ENCODE measurements around the gene MRPS31. TPM values are rescaled to one million over a fixed set of nuclear protein-coding genes. Genes with fewer than 3 reads are reported as not detected.

MRPS31 gene
- total and polyA plus RNA-seq, 2 donors from 2014 or later, result 24.3 to 47.3 TPM

DNA sequence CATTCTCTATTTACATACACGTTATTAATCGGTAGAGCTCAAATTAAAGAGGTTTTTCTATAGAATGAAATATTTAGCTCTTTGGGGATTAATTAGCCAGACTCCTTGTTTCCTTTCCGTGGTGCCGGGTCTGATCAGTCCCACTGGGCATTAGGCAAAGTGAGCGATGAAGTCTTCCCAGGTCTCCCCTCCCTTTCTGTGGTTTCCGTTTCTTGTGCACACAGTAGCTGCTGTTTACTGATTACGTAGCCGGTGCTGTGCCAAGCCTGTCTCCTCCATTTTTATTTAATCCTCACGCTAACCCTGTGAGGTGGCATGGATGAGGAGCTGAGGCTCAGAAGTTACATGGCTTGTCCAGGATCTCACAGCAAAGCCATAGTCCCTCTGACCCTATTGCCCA, 27.4 kb upstream of the MRPS31 start:
- TF ChIP-seq, protein P1, sequence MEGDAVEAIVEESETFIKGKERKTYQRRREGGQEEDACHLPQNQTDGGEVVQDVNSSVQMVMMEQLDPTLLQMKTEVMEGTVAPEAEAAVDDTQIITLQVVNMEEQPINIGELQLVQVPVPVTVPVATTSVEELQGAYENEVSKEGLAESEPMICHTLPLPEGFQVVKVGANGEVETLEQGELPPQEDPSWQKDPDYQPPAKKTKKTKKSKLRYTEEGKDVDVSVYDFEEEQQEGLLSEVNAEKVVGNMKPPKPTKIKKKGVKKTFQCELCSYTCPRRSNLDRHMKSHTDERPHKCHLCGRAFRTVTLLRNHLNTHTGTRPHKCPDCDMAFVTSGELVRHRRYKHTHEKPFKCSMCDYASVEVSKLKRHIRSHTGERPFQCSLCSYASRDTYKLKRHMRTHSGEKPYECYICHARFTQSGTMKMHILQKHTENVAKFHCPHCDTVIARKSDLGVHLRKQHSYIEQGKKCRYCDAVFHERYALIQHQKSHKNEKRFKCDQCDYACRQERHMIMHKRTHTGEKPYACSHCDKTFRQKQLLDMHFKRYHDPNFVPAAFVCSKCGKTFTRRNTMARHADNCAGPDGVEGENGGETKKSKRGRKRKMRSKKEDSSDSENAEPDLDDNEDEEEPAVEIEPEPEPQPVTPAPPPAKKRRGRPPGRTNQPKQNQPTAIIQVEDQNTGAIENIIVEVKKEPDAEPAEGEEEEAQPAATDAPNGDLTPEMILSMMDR (IDR thresholded peaks at IDR 0.05; ENCODE audit: borderline replicate concordance, extremely low read depth, insufficient read depth), result no peak
- intact Hi-C loops (cut with DNase I), result no loop called here
- no peaks in the 10 kb centered on the region for H3K9me3 ChIP-seq (ENCODE audit: control insufficient read depth in 2 of 3, insufficient read depth in 1 of 3, low read length in 3 of 3)
- H3K27me3 ChIP-seq (ENCODE audit: control insufficient read depth, insufficient read depth, low read length), result no peaks in the 10 kb centered on the region
- DNase-seq (no peak), FAIRE-seq (no peak)
- H3K36me3 ChIP-seq (ENCODE audit: control insufficient read depth in 2 of 3, insufficient read depth in 3 of 3, low read length in 3 of 3), result peaks cover 4 to 17% (median 12%) of the 10 kb centered on the region in 3 donors
- no peak overlapping the region for H3K27ac ChIP-seq (ENCODE audit: low read depth in 2 of 2, low read length in 2 of 2)
- peaks cover 0 to 4% (median 0%) of the 10 kb centered on the region in 3 donors for H3K4me1 ChIP-seq (ENCODE audit: control insufficient read depth in 2 of 3, insufficient read depth in 2 of 3, low read depth in 1 of 3, low read length in 3 of 3)
- no peak overlapping the region for H3K4me3 ChIP-seq (ENCODE audit: low read length in 3 of 3)
- no peak overlapping the region for H3K9ac ChIP-seq (ENCODE audit: low read length in 3 of 3)

DNA sequence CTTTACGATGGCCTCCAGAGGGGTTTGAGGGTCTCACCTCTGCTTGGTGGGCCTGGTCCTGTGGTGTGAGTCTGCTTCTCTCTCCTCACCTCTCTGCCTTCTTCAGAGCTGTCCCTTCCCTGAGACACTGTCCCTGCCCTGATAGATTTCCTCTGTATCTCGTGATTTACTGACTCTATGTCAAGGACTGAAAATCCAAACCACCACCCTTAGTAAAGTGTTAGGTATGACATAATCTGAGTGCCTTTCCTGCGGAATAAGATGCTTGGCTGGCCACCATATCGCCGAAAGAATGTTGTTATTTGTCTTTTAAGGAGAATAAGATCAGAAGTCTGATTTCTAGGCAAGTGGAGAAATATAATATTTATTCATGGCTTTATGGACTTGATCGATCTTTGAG, 25.7 kb upstream of the MRPS31 start:
- H3K4me1 ChIP-seq (ENCODE audit: control insufficient read depth in 2 of 3, insufficient read depth in 2 of 3, low read depth in 1 of 3, low read length in 3 of 3), result peaks cover 0 to 4% (median 0%) of the 10 kb centered on the region in 3 donors
- no peak for DNase-seq
- intact Hi-C loops (cut with DNase I), result no loop called here
- no peak overlapping the region for H3K4me3 ChIP-seq (ENCODE audit: low read length in 3 of 3)
- H3K9me3 ChIP-seq (ENCODE audit: control insufficient read depth in 2 of 3, insufficient read depth in 1 of 3, low read length in 3 of 3), result no peaks in the 10 kb centered on the region
- H3K9ac ChIP-seq (ENCODE audit: low read length in 3 of 3), result no peak overlapping the region
- no peak for FAIRE-seq
- TF ChIP-seq, protein P1 (IDR thresholded peaks at IDR 0.05; ENCODE audit: borderline replicate concordance, extremely low read depth, insufficient read depth), result no peak
- no peak overlapping the region for H3K27ac ChIP-seq (ENCODE audit: low read depth in 2 of 2, low read length in 2 of 2)
- peaks cover 4 to 17% (median 12%) of the 10 kb centered on the region in 3 donors for H3K36me3 ChIP-seq (ENCODE audit: control insufficient read depth in 2 of 3, insufficient read depth in 3 of 3, low read length in 3 of 3)
- H3K27me3 ChIP-seq (ENCODE audit: control insufficient read depth, insufficient read depth, low read length), result no peaks in the 10 kb centered on the region

DNA sequence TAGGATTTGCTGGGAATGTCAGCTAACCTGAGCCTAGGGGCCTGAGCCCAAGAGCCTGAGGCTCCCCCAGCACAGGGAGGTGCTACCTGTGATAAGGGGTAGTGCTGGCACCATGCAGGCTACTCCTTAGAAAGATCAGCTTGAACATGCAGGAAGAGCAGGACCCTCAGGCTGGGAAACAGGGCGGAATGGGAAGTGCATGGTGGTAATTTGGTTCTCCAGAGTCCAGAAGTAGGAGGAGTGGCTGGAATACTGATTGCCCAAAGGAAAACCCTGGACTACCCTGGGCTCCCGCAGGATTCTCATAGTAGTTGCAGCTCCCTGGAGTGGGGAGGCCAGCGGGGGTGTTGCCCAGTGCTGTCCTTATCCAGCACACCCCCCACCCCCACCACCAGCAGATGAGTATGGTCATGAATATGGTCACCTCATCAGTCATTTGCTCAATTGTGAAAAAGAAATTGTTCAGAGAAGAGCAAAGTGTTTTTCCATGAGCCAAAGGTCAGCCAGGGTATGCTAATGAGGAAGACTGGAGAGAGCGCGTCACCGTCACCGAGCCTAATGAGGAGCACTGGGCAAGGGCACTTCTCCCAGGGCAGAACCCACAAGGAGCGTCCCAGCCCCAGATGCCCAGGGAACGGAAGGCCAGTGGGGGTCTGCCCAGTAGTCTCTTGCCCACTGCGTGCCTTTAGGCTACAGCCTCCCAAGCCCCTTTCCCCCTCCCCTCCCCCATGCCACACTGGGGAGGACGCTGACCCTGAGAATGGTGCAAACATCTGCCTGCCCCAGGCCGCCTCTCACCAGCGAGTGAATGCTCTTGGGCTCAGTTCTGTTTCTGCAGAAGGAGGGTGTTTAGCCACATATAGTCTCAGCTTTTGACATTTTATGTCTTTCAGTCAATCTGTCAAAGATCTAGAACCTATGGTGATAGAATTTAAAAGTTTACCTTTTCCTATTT, 23.7 kb upstream of the MRPS31 start:
- Histone ChIP-seq H3K9me3 (ENCODE audit: control insufficient read depth in 2 of 3, insufficient read depth in 1 of 3, low read length in 3 of 3) (no peaks in the 10 kb centered on the region), H3K4me3 (ENCODE audit: low read length in 3 of 3) (no peak overlapping the region), H3K36me3 (ENCODE audit: control insufficient read depth in 2 of 3, insufficient read depth in 3 of 3, low read length in 3 of 3) (peaks cover 4 to 9% (median 5%) of the 10 kb centered on the region in 3 donors), H3K27me3 (ENCODE audit: control insufficient read depth, insufficient read depth, low read length) (no peaks in the 10 kb centered on the region), H3K9ac (ENCODE audit: low read length in 3 of 3) (no peak overlapping the region), H3K27ac (ENCODE audit: low read depth in 2 of 2, low read length in 2 of 2) (no peak overlapping the region), H3K4me1 (ENCODE audit: control insufficient read depth in 2 of 3, insufficient read depth in 2 of 3, low read depth in 1 of 3, low read length in 3 of 3) (peaks cover 0 to 4% (median 2%) of the 10 kb centered on the region in 3 donors)
- TF ChIP-seq, protein P1 (IDR thresholded peaks at IDR 0.05; ENCODE audit: borderline replicate concordance, extremely low read depth, insufficient read depth), result no peak
- DNase-seq, result no peak
- no peak for FAIRE-seq
- intact Hi-C loops (cut with DNase I), result no loop called here
